ENCODE measurements around the gene IL23R. TPM values are rescaled to one million over a fixed set of nuclear protein-coding genes. Genes with fewer than 3 reads are reported as not detected.

IL23R gene
- total RNA-seq, 1 experiment from 2014 or later: not detected

- no peaks in the 10 kb centered on the region for H3K27me3 ChIP-seq (ENCODE audit: insufficient read depth, low read length)
- H3K4me3 ChIP-seq (replicated peaks in 1 of 2; ENCODE audit: low read depth in 1 of 2, low read length in 2 of 2): no peak overlapping the region
- ChIA-PET POLR2A (no interaction called here), CTCF (no interaction called here), RAD21 (ENCODE audit: low non-redundant PET in 1 of 2, low total read pairs in 2 of 2, uncharacterized antibody in 2 of 2, unreplicated experiment in 2 of 2) (no interaction called here)
- no peaks in the 10 kb centered on the region for H3K9me3 ChIP-seq (ENCODE audit: control insufficient read depth in 1 of 2, insufficient read depth in 1 of 2, low read depth in 1 of 2, low read length in 2 of 2)
- H3K36me3 ChIP-seq (ENCODE audit: control insufficient read depth in 1 of 2, insufficient read depth in 2 of 2, low read length in 2 of 2): no peaks in the 10 kb centered on the region
- H3K27ac ChIP-seq (ENCODE audit: low read depth, low read length): no peak overlapping the region
- no peaks in the 10 kb centered on the region for H3K9me2 ChIP-seq (ENCODE audit: insufficient read depth)
- H4K20me1 ChIP-seq (ENCODE audit: insufficient read depth): no peaks in the 10 kb centered on the region
- no peak overlapping the region for H3K4me2 ChIP-seq (ENCODE audit: low read length)
- intact Hi-C loops (cut with micrococcal nuclease): no loop called here
- H3K4me1 ChIP-seq (ENCODE audit: control insufficient read depth in 1 of 2, insufficient read depth in 2 of 2, low read length in 2 of 2): no peaks in the 10 kb centered on the region
- ATAC-seq: no peak
- no peak overlapping the region for H3K9ac ChIP-seq (ENCODE audit: low read length)
- TF ChIP-seq ELF1 (IDR thresholded peaks at IDR 0.05; ENCODE audit: borderline replicate concordance, low read depth) (no peak), CEBPB (IDR thresholded peaks at IDR 0.05; ENCODE audit: low read depth) (no peak), ZBTB33 (IDR thresholded peaks at IDR 0.05; ENCODE audit: extremely low read depth, insufficient replicate concordance, low read length) (no peak), EZH2phosphoT487 (IDR thresholded peaks at IDR 0.05; ENCODE audit: borderline replicate concordance) (no peak), ZNF274 (IDR thresholded peaks at IDR 0.05; ENCODE audit: low read depth, low read length) (no peak), REST (IDR thresholded peaks at IDR 0.05; ENCODE audit: low read depth) (no peak), MAX (IDR thresholded peaks at IDR 0.05) (no peak), CBX3 (IDR thresholded peaks at IDR 0.05; ENCODE audit: low read depth) (no peak)
- H3K79me2 ChIP-seq (ENCODE audit: insufficient read depth, low read length): no peaks in the 10 kb centered on the region
- DNase-seq (ENCODE audit: low read depth, low spot score): no peak
- no TSS peak for BruUV-seq (replicated peaks)
- H2AFZ ChIP-seq (ENCODE audit: low read depth, low read length, poor library complexity, severe bottlenecking): no peak overlapping the region
Measured at GRCh38 chr1:67200755-67201154, 34.5 kb downstream of the IL23R start.

All from HCT116 (cell line).